ENCODE measurements around the gene RIMBP2.

RIMBP2 gene

GRCh38 chr12:130524759-130525158 is 191.3 kb downstream of the RIMBP2 start:
- no peak for DNase-seq

- no peak for DNase-seq
Measured at GRCh38 chr12:130523863-130524614, 192.1 kb downstream of the RIMBP2 start.

GRCh38 chr12:130523208-130523607 is 192.9 kb downstream of the RIMBP2 start:
- no peak for DNase-seq

GRCh38 chr12:130522244-130522834 is 193.8 kb downstream of the RIMBP2 start:
- no peak for DNase-seq

DNA sequence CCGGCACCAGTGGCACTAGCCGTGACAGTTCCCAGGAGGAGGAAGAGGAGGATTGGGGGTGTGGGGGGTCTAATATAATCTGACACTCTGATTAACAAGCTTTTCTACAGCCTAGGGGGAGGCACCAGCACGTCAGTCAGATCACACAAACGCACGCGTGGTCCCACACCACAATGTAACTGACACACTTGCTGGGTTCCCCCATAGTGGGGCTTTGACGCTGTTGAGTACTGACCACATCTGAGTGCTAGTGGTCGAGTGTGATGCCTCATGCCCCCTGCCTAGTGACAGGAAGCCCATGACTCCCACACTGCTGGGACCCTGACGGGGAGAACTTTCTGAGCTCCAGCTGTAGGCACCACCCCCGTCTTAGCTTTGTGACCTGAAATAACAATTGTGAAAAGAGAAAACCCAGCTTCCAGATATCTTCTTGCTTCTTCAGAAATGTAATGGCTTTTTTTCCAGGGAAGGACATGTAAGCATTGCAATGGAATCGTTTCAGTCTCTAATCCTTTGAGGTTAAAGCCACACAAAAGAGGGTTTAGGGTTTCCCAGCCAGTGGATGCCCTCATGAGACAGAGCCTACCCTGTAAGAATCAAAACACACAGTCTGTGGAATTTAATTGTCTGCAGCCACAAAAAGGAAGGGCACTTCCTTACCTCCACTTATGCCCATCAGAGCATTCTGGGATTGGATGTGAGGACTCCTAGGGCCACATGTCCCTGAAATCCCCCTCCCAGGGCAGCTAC is 194.5 kb downstream of the RIMBP2 start:
- DNase-seq, result no peak

GRCh38 chr12:130520784-130521183 is 195.3 kb downstream of the RIMBP2 start:
- DNase-seq, result no peak

GRCh38 chr12:130517588-130517987 is 198.5 kb downstream of the RIMBP2 start:
- DNase-seq, result no peak

- no peak for DNase-seq
Measured at GRCh38 chr12:130514149-130514551, 201.9 kb downstream of the RIMBP2 start.

DNA sequence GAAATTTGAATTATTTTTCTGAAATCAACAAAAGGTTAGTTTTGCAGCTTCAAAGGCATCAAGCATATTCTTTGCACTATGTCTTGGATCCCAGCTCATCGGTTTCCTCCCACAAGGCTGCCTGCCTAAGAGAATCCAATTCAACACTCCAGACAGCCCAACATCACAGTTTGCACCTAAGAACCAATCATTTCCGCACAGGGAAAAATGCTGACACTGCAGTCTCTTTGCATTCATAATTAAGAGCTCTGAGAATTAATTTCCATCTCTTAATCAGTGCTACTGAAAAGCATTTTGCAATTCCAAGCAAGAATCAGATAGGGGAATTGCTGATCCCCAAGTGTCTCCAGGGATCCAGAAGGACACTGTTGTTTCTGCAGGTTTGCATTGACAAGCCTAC is 202.5 kb downstream of the RIMBP2 start:
- DNase-seq, result no peak

DNA sequence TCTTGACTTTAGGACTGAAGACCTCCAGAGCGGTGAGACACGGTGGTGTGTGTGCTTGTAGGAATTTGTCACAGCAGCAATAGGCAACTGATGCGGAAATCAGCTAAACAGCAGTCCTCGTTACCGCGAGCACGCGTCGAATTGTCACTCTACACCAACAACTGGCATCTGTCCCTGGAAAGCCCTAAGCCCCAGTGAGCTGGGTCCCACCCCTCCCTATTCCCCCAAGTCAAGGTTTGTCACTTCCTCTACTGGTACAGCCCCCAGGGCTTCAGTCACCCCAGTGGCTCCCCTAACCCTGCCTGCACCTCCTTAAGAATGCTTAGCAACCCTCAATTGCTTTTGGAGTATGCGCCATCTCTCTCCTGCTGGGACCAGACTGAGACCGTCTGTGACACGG is 204.8 kb downstream of the RIMBP2 start:
- no peak for DNase-seq

DNA sequence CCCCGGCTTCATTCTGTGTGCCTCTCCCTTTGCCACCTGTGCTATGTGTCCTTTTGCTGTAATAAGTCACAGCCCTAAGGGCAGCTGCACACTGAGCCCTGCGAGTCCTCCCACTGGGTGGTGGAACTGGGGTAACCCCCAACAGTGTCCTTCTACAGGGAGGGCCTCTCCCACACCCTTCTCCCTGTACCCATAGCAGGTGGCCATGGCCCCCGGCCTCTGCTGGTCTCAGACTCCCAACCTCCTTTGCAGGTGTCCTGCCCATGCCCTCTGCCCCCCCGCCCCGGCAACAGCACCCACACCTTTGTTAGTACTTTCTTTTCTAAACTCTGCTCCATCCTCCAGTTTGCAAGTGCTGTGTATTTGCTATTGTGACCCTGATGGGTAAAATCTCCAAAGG is 206.6 kb downstream of the RIMBP2 start:
- DNase-seq, result no peak

DNA sequence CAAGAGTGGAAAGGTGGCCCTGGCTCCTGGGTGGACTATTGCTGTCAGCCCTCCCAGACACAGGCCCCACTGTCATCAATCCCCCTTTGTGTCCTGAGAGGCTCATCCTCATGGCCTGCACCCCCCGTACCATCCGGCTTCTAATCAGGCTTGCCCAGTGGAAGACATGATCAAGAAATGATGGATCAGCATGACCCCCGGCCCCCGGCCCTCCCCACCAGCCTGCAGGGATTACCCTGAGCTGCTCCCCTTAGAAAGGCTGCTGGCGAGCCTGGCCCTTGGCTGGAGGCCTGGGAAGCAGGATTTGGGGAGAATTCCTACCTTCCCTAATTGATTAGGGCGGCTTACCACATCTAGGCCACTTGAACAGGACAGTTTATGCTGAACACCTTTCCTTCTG is 207.3 kb downstream of the RIMBP2 start:
- DNase-seq, result no peak

DNA sequence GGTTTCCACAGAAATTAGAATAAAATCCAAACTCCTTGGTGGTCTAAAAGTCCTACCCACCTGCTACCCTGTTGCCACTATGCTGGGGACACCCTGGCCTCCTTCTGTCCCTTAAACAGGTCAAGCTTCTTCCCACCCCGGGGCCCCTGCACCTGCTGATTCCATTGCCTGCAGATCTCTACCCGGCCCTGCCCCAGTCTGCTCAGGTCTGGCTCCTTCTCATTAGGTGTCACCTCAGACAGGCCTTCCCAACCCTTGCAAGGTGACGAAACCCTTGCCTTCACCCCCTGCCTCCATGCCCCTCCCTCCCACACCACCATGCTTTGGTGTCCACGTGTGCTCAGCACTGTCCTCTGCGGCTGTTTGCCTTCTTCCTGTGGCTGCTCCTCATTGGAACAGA is 207.8 kb downstream of the RIMBP2 start:
- DNase-seq, result no peak

- no peak for DNase-seq
Measured at GRCh38 chr12:130506844-130507243, 209.3 kb downstream of the RIMBP2 start.

GRCh38 chr12:130504840-130505175 is 211.3 kb downstream of the RIMBP2 start:
- no peak for DNase-seq

DNA sequence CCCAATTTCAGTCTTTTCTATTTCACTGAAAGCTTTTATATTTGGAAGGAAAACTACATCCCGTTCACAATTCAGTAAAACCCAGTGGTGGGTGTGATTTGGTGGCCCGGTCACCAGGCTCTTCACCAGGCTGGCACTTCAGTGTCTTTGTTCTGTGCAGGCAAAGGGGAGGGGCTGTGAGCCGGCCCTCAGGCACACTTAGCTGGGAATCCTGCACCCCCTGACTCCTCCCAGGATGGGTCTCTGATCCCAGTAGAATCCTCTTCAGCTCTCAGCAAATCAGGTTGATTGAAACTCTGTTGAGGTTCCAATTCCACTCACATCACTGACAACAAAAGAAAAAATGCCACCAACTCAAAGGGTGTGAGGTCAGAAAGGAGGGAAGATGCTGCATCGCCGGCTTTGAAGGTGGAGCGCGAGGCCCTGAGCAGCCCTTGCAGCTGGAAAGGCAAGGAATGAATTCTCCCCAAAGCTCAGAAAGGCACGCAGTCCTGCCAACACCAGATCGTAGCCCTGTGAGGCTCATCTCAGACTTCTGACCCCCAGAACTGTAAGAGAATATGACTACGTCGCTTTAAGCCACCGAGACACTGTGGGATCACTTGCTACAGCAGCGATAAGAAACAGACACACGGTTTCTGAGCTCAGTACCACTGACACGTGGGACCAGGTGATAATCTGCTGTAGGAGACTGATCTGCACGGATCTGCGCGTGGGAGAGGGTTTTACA is 211.8 kb downstream of the RIMBP2 start:
- no peak for DNase-seq

- no peak for DNase-seq
Measured at GRCh38 chr12:130501821-130502220, 214.3 kb downstream of the RIMBP2 start.

- DNase-seq, result no peak
Measured at GRCh38 chr12:130500835-130501330, 215.2 kb downstream of the RIMBP2 start.

- no peak for DNase-seq
Measured at GRCh38 chr12:130499474-130499873, 216.6 kb downstream of the RIMBP2 start.

DNA sequence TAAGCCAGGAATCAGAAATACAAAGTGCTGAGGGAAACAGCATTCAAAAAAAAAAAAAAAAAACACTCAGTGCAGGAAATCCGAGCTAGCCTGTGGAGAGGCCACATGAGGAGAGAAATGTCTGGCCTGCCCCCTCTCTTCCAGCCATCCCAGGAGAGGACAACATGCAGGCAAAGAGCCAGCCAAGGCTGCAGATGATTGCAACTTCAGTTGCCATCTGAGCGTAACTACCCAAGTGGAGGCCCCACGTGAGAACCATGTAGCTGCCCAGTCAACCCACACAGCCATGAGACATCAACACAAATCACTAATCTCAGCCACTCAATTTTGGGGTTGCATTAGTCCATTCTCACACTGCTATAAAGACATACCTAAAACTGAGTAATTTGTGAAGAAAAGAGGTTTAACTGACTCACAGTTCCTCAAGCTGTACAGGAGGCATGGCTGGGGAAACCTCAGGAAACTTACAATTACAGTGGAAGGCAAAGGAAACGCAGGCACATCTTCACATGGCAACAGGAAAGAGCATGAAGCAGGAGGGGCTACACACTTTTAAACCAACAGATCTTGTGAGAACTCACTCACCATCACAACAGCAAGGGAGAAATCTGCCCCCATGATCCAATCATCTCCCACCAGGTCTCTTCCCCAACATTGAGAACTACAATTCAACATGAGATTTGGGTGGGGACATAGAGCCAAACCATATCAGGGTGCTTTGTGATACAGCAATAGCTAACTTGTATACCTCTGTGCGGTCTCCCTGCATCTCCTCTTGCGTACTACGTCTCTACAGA is 217.3 kb downstream of the RIMBP2 start:
- DNase-seq, result no peak

GRCh38 chr12:130497991-130498390 is 218.1 kb downstream of the RIMBP2 start:
- no peak for DNase-seq

GRCh38 chr12:130497321-130497720 is 218.8 kb downstream of the RIMBP2 start:
- no peak for DNase-seq
